Measurements from ENCODE around the gene APOL4.
A peak's percentile ranks its signal among the peaks of the same experiment; 100 is the strongest.
"Not testable (repeated sequence)": the region's sequence is repeated elsewhere in the genome, so short reads cannot be mapped to it uniquely, and the experiment has no call there.

The APOL4 gene

GRCh38 chr22:36204632-36205015 is 3.0 kb upstream of the APOL4 start:
- DNase-seq = no peak

GRCh38 chr22:36204001-36204631 is 2.5 kb upstream of the APOL4 start:
- DNase-seq = no peak

- not testable (repeated sequence) for DNase-seq
Observed at GRCh38 chr22:36203441-36203840, 1.8 kb upstream of the APOL4 start.

GRCh38 chr22:36202906-36203305 is 1.3 kb upstream of the APOL4 start:
- not testable (repeated sequence) for DNase-seq

GRCh38 chr22:36201025-36201424 is 584 bp downstream of the APOL4 start:
- DNase-seq = not testable (repeated sequence)

- DNase-seq = no peak
Observed at GRCh38 chr22:36199001-36199551, 2.5 kb downstream of the APOL4 start.

GRCh38 chr22:36198536-36198935 is 3.1 kb downstream of the APOL4 start:
- no peak for DNase-seq

GRCh38 chr22:36197514-36198146 is 4.0 kb downstream of the APOL4 start:
- DNase-seq = no peak

GRCh38 chr22:36197065-36197440 is 4.6 kb downstream of the APOL4 start:
- DNase-seq = no peak

- no peak for DNase-seq
Observed at GRCh38 chr22:36196254-36197064, 5.2 kb downstream of the APOL4 start.

GRCh38 chr22:36194971-36195370 is 6.6 kb downstream of the APOL4 start:
- peak in 3 of 6 experiments; percentile 9 to 39 (median 12) for DNase-seq

GRCh38 chr22:36194385-36194784 is 7.2 kb downstream of the APOL4 start:
- DNase-seq = no peak

GRCh38 chr22:36193577-36193976 is 8.0 kb downstream of the APOL4 start:
- DNase-seq = no peak

GRCh38 chr22:36193171-36193570 is 8.4 kb downstream of the APOL4 start:
- DNase-seq = no peak

- no peak for DNase-seq
Observed at GRCh38 chr22:36192542-36192941, 9.1 kb downstream of the APOL4 start.

GRCh38 chr22:36191106-36191836 is 10.3 kb downstream of the APOL4 start:
- no peak for DNase-seq

- not testable (repeated sequence) for DNase-seq
Observed at GRCh38 chr22:36187862-36188261, 13.7 kb downstream of the APOL4 start.

GRCh38 chr22:36185828-36186624 is 15.6 kb downstream of the APOL4 start:
- DNase-seq = no peak

- DNase-seq = no peak
Observed at GRCh38 chr22:36184433-36185025, 17.1 kb downstream of the APOL4 start.

GRCh38 chr22:36183446-36183845 is 18.2 kb downstream of the APOL4 start:
- DNase-seq = no peak

- no peak for DNase-seq
Observed at GRCh38 chr22:36182857-36183256, 18.8 kb downstream of the APOL4 start.

- DNase-seq = no peak
Observed at GRCh38 chr22:36182056-36182455, 19.6 kb downstream of the APOL4 start.

All from stimulated activated naive CD4-positive, alpha-beta T cell (primary cell).